ENCODE measurements around the gene CELSR1.

Gene CELSR1

DNA sequence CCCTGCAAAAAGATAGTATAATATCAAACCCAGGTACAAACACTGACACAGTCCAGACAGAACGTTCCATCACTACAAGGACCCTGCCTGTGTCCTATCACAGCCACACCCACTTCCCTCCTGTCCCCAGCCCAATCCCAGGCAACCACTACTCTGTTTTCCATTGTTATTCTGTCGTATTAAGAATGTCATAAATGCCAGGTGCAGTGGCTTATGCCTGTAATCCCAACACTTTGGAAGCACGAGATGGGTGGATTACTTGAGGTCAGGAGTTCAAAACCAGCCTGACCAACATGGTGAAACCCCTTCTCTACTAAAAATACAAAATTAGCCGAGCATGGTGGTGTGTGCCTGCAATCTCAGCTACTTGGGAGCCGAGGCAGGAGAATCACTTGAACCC lies 112.9 kb downstream of the CELSR1 start:
- no peaks in the 10 kb centered on the region for H3K9me3 ChIP-seq
- no peak overlapping the region for H3K27ac ChIP-seq
- H3K4me1 ChIP-seq (ENCODE audit: control insufficient read depth in 1 of 2, insufficient read depth in 1 of 2, low read depth in 1 of 2, low read length in 1 of 2) = no peaks in the 10 kb centered on the region
- H3K27me3 ChIP-seq = no peaks in the 10 kb centered on the region
- TF ChIP-seq, protein P1, sequence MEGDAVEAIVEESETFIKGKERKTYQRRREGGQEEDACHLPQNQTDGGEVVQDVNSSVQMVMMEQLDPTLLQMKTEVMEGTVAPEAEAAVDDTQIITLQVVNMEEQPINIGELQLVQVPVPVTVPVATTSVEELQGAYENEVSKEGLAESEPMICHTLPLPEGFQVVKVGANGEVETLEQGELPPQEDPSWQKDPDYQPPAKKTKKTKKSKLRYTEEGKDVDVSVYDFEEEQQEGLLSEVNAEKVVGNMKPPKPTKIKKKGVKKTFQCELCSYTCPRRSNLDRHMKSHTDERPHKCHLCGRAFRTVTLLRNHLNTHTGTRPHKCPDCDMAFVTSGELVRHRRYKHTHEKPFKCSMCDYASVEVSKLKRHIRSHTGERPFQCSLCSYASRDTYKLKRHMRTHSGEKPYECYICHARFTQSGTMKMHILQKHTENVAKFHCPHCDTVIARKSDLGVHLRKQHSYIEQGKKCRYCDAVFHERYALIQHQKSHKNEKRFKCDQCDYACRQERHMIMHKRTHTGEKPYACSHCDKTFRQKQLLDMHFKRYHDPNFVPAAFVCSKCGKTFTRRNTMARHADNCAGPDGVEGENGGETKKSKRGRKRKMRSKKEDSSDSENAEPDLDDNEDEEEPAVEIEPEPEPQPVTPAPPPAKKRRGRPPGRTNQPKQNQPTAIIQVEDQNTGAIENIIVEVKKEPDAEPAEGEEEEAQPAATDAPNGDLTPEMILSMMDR (IDR thresholded peaks at IDR 0.05) = no peak
- H3K36me3 ChIP-seq = no peaks in the 10 kb centered on the region
- no peak overlapping the region for H3K4me3 ChIP-seq (ENCODE audit: low read depth in 1 of 2, low read length in 1 of 2)

DNA sequence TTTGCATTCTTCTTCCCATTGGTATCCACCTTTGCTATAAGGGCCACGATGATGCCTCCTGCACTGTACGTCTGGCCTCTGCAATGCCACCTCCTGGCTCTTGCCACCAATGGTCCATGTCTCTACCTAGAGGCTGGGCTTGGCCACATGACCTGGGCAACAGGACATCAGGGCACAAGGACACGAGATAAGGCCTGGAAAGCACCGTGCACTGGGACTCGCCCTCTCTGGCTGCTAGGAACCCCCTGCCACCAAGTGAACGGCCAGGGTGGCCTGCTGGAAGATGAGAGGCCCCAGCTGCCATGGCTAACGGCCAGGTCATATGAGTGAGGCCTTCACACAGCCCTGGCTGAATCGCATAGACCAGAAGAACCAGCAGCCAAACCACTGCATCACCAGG lies 114.5 kb downstream of the CELSR1 start:
- H3K4me1 ChIP-seq (ENCODE audit: control insufficient read depth in 1 of 2, insufficient read depth in 1 of 2, low read depth in 1 of 2, low read length in 1 of 2) = no peaks in the 10 kb centered on the region
- TF ChIP-seq, protein P1 (IDR thresholded peaks at IDR 0.05) = no peak
- no peaks in the 10 kb centered on the region for H3K9me3 ChIP-seq
- no peaks in the 10 kb centered on the region for H3K36me3 ChIP-seq
- no peak overlapping the region for H3K4me3 ChIP-seq (ENCODE audit: low read depth in 1 of 2, low read length in 1 of 2)
- no peaks in the 10 kb centered on the region for H3K27me3 ChIP-seq
- no peak overlapping the region for H3K27ac ChIP-seq

DNA sequence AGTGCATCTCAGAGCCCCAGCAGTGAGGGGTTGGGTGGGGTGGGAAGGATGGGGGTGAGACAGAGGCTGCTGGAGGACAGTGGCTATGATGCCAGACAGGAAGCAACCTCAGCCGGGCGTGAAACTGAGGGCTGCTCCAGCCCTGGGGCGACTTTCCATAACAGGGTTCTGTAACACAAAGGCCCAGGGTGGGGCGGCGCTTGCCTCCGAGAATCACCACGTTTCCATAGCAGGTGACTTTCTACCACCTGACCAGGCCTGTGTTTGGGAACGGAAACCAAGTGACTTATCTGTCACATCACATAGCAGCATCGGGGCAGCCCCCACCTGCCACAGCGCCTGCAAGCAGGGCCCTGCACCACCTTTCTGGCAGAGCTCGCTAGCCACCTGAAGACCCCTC lies 116.2 kb downstream of the CELSR1 start:
- TF ChIP-seq, protein P1 (IDR thresholded peaks at IDR 0.05) = no peak
- H3K4me3 ChIP-seq (ENCODE audit: low read depth in 1 of 2, low read length in 1 of 2) = no peak overlapping the region

DNA sequence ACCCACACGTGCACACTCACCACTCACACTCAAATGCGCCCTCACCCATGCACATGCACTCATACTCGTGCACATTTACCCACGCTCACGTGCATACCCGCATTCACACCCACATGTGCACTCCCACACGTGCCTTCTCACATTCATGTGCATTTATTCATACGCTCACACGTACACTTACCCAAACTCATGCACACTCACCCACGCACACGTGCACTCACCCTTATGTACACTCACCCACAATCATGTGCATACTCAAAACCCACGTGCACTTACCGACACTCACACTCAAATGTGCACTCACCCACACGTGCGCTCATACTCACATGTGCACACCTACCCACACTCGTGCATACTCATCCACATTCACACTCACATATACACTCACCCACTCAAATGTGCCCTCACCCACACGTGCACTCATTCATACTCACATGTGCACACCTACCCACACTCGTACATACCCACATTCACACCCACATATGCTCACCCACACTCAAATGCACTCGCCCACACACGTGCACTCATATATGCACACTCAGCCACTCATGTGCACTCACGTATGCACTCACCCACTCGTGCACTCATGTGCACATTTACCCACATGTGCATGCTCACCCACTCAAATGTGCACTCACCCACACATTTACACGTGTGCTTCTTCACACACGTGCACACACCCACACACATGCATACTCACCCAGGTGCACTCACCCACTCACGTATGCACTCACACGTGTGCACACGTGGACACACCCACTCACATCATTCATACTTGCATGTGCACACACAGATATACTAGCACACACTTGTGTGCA lies 117.5 kb downstream of the CELSR1 start:
- H3K4me3 ChIP-seq (ENCODE audit: low read depth in 1 of 2, low read length in 1 of 2) = no peak overlapping the region

More for the DNA sequence above, 116.2 kb downstream of the CELSR1 start:
- H3K9me3 ChIP-seq = no peaks in the 10 kb centered on the region
- H3K27ac ChIP-seq = no peak overlapping the region
- H3K4me1 ChIP-seq (ENCODE audit: control insufficient read depth in 1 of 2, insufficient read depth in 1 of 2, low read depth in 1 of 2, low read length in 1 of 2) = no peaks in the 10 kb centered on the region
- H3K36me3 ChIP-seq = no peaks in the 10 kb centered on the region
- no peaks in the 10 kb centered on the region for H3K27me3 ChIP-seq

DNA sequence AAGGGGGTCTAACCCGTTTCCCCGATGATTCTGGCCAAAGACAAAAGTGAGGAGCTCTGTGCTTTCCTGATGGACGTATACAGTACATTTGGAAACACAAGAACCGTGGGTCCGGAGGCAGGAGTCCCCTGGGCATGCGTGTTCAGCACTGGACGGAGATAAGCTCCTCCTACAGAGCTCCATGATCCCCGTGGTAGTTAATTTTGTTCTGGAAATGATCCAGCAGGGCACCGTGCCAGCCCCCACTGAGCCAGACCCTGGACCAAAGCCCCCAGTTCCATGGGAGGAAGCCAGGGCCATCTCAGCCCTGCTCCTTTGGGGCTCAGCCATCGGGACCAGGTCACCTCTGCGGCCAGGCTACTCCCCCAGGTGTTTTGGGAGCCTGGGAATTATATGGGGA lies 118.6 kb downstream of the CELSR1 start:
- no peak overlapping the region for H3K4me3 ChIP-seq (ENCODE audit: low read depth in 1 of 2, low read length in 1 of 2)
- H3K36me3 ChIP-seq = no peaks in the 10 kb centered on the region
- H3K27ac ChIP-seq = no peak overlapping the region
- no peaks in the 10 kb centered on the region for H3K4me1 ChIP-seq (ENCODE audit: control insufficient read depth in 1 of 2, insufficient read depth in 1 of 2, low read depth in 1 of 2, low read length in 1 of 2)
- no peaks in the 10 kb centered on the region for H3K27me3 ChIP-seq
- TF ChIP-seq, protein P1 (IDR thresholded peaks at IDR 0.05) = no peak
- no peaks in the 10 kb centered on the region for H3K9me3 ChIP-seq

More for the DNA sequence above, 117.5 kb downstream of the CELSR1 start:
- no peak overlapping the region for H3K27ac ChIP-seq
- no peaks in the 10 kb centered on the region for H3K4me1 ChIP-seq (ENCODE audit: control insufficient read depth in 1 of 2, insufficient read depth in 1 of 2, low read depth in 1 of 2, low read length in 1 of 2)
- H3K9me3 ChIP-seq = no peaks in the 10 kb centered on the region
- TF ChIP-seq, protein P1 (IDR thresholded peaks at IDR 0.05) = no peak
- H3K27me3 ChIP-seq = no peaks in the 10 kb centered on the region
- H3K36me3 ChIP-seq = no peaks in the 10 kb centered on the region
